Measurements from ENCODE around the gene TP63. TPM values are rescaled to one million over a fixed set of nuclear protein-coding genes. Genes with fewer than 3 reads are reported as not detected.

The TP63 gene
- total and polyA plus RNA-seq, 2 donors (not counting 3 experiments of a cell fraction or from before 2014, with no cell fraction given), result not detected

DNA sequence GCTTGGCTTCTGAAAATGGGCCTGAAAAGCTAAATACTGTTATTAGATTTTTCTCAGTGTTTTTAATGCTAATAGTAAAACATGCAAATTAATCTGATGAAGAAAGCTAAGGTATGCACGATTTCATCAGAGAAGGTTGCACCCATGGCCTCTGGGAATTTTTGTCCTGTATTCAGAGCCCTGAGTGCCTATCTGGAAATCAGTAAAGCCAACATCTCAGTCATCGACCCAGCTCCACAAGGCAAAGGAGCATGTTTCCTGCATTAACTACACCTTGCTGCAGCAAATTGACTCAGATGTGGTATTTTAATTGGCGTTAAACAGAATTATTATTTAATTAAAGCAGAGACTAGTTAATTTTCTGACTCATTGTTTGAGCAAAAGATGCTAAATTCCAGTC is 49.0 kb upstream of the TP63 start:
- peaks cover 6% of the 10 kb centered on the region for H3K9me3 ChIP-seq (replicated peaks; ENCODE audit: control insufficient read depth, insufficient read depth, low read length)
- no peaks in the 10 kb centered on the region for H3K9me1 ChIP-seq (replicated peaks; ENCODE audit: control insufficient read depth, extremely low read depth, insufficient read depth, low read length)
- no peak for DNase-seq (ENCODE audit: low read depth, low spot score)
- H3K4me1 ChIP-seq (ENCODE audit: control insufficient read depth, extremely low read depth, insufficient read depth, low read length), result no peaks in the 10 kb centered on the region
- no peaks in the 10 kb centered on the region for H3K79me2 ChIP-seq (ENCODE audit: control insufficient read depth, insufficient read depth, low read length)
- TF ChIP-seq MAX (IDR thresholded peaks at IDR 0.05; ENCODE audit: insufficient read depth, insufficient read length), result no peak
- TF ChIP-seq FOS (IDR thresholded peaks at IDR 0.05; ENCODE audit: borderline replicate concordance, insufficient read depth, low read length), result no peak
- no peak for TF ChIP-seq POLR2AphosphoS5 (IDR thresholded peaks at IDR 0.05; ENCODE audit: insufficient read depth, low read depth, low read length)
- TF ChIP-seq JUN (IDR thresholded peaks at IDR 0.05; ENCODE audit: borderline replicate concordance, insufficient read depth, insufficient read length, low read depth), result no peak
- TF ChIP-seq EZH2 (IDR thresholded peaks at IDR 0.05; ENCODE audit: borderline replicate concordance, low read depth, low read length, severe bottlenecking), result no peak
- no peak for TF ChIP-seq POLR2A (IDR thresholded peaks at IDR 0.05; ENCODE audit: low read depth, low read length)
- no peak for TF ChIP-seq CTCF (IDR thresholded peaks at IDR 0.05; ENCODE audit: extremely low read depth in 1 of 2, insufficient read depth in 1 of 2, low read depth in 1 of 2, low read length in 2 of 2)
- H3K27me3 ChIP-seq (ENCODE audit: control insufficient read depth in 2 of 2, insufficient read depth in 2 of 2, low read length in 2 of 2), result no peaks in the 10 kb centered on the region
- dilution Hi-C loops (cut with MboI; ENCODE audit: extremely low pct_ligation_motif_present, low sequenced_read_pairs), result no loop called here
- H3K4me2 ChIP-seq (ENCODE audit: insufficient read depth, low read length), result no peak overlapping the region
- no peak for FAIRE-seq
- POLR2A ChIA-PET, result no interaction called here
- H4K20me1 ChIP-seq (replicated peaks; ENCODE audit: control insufficient read depth, extremely low read depth, insufficient read depth, low read length), result no peaks in the 10 kb centered on the region
- no peak overlapping the region for H2AFZ ChIP-seq (ENCODE audit: low read depth, low read length)
- H3K4me3 ChIP-seq (replicated peaks in 1 of 3; ENCODE audit: insufficient read depth in 1 of 3, low read depth in 1 of 3, low read length in 3 of 3), result no peak overlapping the region
- intact Hi-C loops (cut with micrococcal nuclease), result no loop called here
- no peak overlapping the region for H3K27ac ChIP-seq (ENCODE audit: insufficient read depth, low read depth, low read length)
- no peaks in the 10 kb centered on the region for H3K36me3 ChIP-seq (ENCODE audit: control insufficient read depth in 2 of 2, extremely low read depth in 1 of 2, insufficient read depth in 2 of 2, low read length in 2 of 2)
- no peak overlapping the region for H3K9ac ChIP-seq (replicated peaks; ENCODE audit: extremely low read depth, insufficient read depth, low read length)
- CTCF ChIA-PET, result no interaction called here
- BruUV-seq (replicated peaks), result no TSS peak

All from endothelial cell of umbilical vein (primary cell).